Gastrocnemius medialis (tissue), 4 donors: ENCODE measurements around the gene PF4V1. TPM values are rescaled to one million over a fixed set of nuclear protein-coding genes. Genes with fewer than 3 reads are reported as not detected.

Experiments used
- ATAC-seq, 2 donors: fragments of 150-250 bp; one replicate each; pipeline ENCODE4 v1.9.1; 2016
- DNase-seq, 2 donors: peaks; one replicate each; pipeline ENCODE4 v3.0.0-alpha.2; 2019
- H3K27ac ChIP-seq, 4 donors: fragments of 200-600 bp; sonication (generic); 1 replicate in 1 of 4; 2 replicates in 3 of 4; pipeline ENCODE4 v1.5.1; 2016 to 2018; ENCODE audit warnings: mild to moderate bottlenecking in 2 of 4, moderate library complexity in 1 of 4
- H3K27me3 ChIP-seq, 3 donors: fragments of 200-600 bp; sonication (generic) in 2 of 3; 1 replicate in 1 of 3; 2 replicates in 2 of 3; pipeline versions ENCODE4 v1.5.1 to v1.6.0; 2016 to 2019; ENCODE audit warnings: mild to moderate bottlenecking in 1 of 3, moderate library complexity in 1 of 3
- H3K36me3 ChIP-seq, 2 donors: fragments of 200-600 bp; sonication (generic) in 1 of 2; one replicate each; pipeline ENCODE4 v1.5.1; 2017 to 2018
- H3K4me1 ChIP-seq, 2 donors: fragments of 200-600 bp; sonication (generic) in 1 of 2; one replicate each; pipeline ENCODE4 v1.5.1; 2016 to 2017; ENCODE audit warnings: mild to moderate bottlenecking in 2 of 2
- H3K4me3 ChIP-seq, 4 donors: fragments of 200-600 bp; sonication (generic) in 3 of 4; 1 replicate in 1 of 4; 2 replicates in 3 of 4; pipeline ENCODE4 v1.5.1; 2016 to 2019; ENCODE audit warnings: mild to moderate bottlenecking in 2 of 4
- H3K9me3 ChIP-seq, 3 donors: fragments of 200-600 bp; sonication (generic) in 2 of 3; 1 replicate in 1 of 3; 2 replicates in 2 of 3; pipeline ENCODE4 v1.5.1; 2016 to 2019
- POLR2A ChIP-seq, 2 donors: fragments of 450-650 bp; IDR thresholded peaks; one replicate each; pipeline ENCODE4 v1.6.1; 2017; ENCODE audit warnings: antibody characterized with exemption in 2 of 2, mild to moderate bottlenecking in 2 of 2, moderate library complexity in 2 of 2
- in situ Hi-C, 4 donors: fragments of 200-750 bp; cut with MboI; loops; one replicate each; pipeline versions ENCODE4 v1.15.0 to v1.8.0; 2017; ENCODE audit warnings: low sequenced_read_pairs in 4 of 4
- intact Hi-C: fragments of 100-400 bp; cut with DNase I; formaldehyde crosslinking; loops from one replicate; pipeline ENCODE4 v1.15.1; 2023; ENCODE audit warnings: low total_unique reads
- total RNA-seq, 4 donors: library from RNA; depleted of rRNA; stranded (reverse); fragments of >200 nt; gene quantifications; one replicate each; pipeline versions ENCODE4 v1.1.0 to v1.2.3, GENCODE V29; 2016
- TF ChIP-seq, protein P1 (sequence below), 5 experiments: fragments of 450-650 bp in 3 of 5; fragments of 200-600 bp in 2 of 5; sonication (generic) in 2 of 5; IDR thresholded peaks in 4 of 5; conservative IDR thresholded peaks in 1 of 5; 1 replicate in 4 of 5; 2 replicates in 1 of 5; pipeline ENCODE4 v1.5.1; 2016 to 2019; ENCODE audit warnings: antibody characterized with exemption in 5 of 5, mild to moderate bottlenecking in 3 of 5, moderate library complexity in 3 of 5

PF4V1 gene
- total RNA-seq, 4 donors from 2014 or later, result not detected

DNA sequence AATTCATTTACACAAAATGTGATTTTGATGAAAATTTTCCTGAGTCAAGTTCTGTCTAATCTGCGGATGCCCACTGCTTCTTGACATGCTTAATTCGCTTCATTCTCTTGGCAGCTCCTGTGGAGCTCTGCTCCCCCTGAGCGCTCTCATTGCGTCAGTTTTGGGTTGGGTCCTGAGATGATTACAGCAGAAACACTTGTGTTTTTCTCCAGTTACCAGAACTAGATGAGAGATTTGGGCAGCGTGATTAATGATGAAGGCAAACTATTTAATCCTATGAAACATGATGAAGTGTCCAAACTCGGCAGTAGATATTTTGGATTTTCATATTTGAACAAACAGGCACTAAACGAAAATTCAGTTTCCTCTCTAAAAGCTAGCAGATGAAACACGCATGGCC is 11.9 kb downstream of the PF4V1 start:
- in situ Hi-C loops, result no loop called here
- H3K36me3 ChIP-seq, result no peaks in the 10 kb centered on the region
- no peak overlapping the region for H3K4me3 ChIP-seq
- H3K4me1 ChIP-seq, result no peaks in the 10 kb centered on the region
- TF ChIP-seq, protein P1, sequence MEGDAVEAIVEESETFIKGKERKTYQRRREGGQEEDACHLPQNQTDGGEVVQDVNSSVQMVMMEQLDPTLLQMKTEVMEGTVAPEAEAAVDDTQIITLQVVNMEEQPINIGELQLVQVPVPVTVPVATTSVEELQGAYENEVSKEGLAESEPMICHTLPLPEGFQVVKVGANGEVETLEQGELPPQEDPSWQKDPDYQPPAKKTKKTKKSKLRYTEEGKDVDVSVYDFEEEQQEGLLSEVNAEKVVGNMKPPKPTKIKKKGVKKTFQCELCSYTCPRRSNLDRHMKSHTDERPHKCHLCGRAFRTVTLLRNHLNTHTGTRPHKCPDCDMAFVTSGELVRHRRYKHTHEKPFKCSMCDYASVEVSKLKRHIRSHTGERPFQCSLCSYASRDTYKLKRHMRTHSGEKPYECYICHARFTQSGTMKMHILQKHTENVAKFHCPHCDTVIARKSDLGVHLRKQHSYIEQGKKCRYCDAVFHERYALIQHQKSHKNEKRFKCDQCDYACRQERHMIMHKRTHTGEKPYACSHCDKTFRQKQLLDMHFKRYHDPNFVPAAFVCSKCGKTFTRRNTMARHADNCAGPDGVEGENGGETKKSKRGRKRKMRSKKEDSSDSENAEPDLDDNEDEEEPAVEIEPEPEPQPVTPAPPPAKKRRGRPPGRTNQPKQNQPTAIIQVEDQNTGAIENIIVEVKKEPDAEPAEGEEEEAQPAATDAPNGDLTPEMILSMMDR (IDR thresholded peaks at IDR 0.05 in 4 of 5, conservative IDR thresholded peaks at IDR 0.05 in 1 of 5), result no peak
- no peak for TF ChIP-seq POLR2A (IDR thresholded peaks at IDR 0.05)
- no peak overlapping the region for H3K27ac ChIP-seq
- no peak for ATAC-seq
- no peaks in the 10 kb centered on the region for H3K9me3 ChIP-seq
- peaks cover 3 to 4% (median 4%) of the 10 kb centered on the region in 3 donors for H3K27me3 ChIP-seq
- intact Hi-C loops, result loop anchor here (10.0 kb wide), 1 partner anchor 200 kb away; no protein-coding TSS in a partner anchor
- DNase-seq, result no peak

DNA sequence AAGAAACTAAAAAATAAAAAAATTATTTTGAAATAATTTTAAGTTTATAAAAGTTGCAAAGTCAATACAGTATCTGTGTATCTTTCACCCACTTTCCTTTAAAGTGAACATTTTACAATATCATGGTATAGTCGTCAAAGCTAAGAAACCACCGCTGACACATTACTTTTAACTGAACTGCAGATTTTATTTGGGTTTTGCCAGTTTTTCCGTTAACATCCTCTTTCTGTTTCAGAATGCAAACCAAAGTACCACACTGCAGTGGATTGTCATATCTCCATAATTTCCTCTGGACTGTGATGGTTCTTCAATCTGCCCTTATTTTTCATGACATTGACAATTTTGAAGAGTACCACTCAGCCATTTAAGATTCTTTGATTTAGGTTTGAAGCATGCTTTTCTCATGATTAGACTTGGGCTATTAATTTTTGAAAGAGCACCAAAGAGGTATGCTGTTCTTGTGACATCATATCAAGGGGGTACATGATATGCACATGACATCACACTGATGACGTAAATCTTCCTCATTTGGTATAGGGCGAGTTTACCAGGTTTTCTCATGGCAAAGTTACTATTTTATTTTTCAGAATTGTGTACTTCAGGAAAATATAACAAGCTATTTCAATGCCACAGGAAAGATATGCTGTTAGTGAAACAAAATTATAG is 12.5 kb downstream of the PF4V1 start:
- intact Hi-C loops, result loop anchor here (10.0 kb wide), 1 partner anchor 201 kb away; no protein-coding TSS in a partner anchor
- TF ChIP-seq POLR2A (IDR thresholded peaks at IDR 0.05), result no peak
- TF ChIP-seq, protein P1 (IDR thresholded peaks at IDR 0.05 in 4 of 5, conservative IDR thresholded peaks at IDR 0.05 in 1 of 5), result no peak
- in situ Hi-C loops, result no loop called here
- H3K27ac ChIP-seq, result no peak overlapping the region
- ATAC-seq, result no peak
- H3K27me3 ChIP-seq, result peaks cover 4 to 5% (median 4%) of the 10 kb centered on the region in 3 donors
- H3K4me1 ChIP-seq, result no peaks in the 10 kb centered on the region
- no peak for DNase-seq
- H3K36me3 ChIP-seq, result no peaks in the 10 kb centered on the region
- no peak overlapping the region for H3K4me3 ChIP-seq
- no peaks in the 10 kb centered on the region for H3K9me3 ChIP-seq

DNA sequence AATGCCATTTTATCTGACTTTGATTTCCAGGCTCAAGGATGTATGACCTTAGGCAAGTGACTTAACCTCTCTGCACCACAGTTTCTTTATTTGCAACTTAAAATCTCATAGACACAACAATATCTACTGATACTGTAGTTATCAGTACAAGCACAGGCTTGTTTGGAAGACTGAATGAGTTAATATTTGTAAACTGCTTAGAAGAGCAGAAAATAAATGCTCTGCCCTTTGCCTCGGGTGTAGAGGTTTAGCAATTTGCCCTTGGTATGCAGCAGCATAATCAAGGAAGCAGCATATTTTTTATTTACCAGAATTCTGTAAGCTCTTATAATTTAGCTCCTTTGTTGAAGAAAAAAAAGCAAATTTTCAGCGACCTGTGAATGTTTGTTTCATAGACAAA is 13.2 kb downstream of the PF4V1 start:
- no peaks in the 10 kb centered on the region for H3K4me1 ChIP-seq
- H3K27ac ChIP-seq, result no peak overlapping the region
- H3K36me3 ChIP-seq, result no peaks in the 10 kb centered on the region
- TF ChIP-seq, protein P1 (IDR thresholded peaks at IDR 0.05 in 4 of 5, conservative IDR thresholded peaks at IDR 0.05 in 1 of 5), result no peak
- no peak for ATAC-seq
- in situ Hi-C loops, result no loop called here
- no peaks in the 10 kb centered on the region for H3K9me3 ChIP-seq
- DNase-seq, result no peak
- intact Hi-C loops, result loop anchor here (10.0 kb wide), 1 partner anchor 201 kb away; no protein-coding TSS in a partner anchor
- no peak overlapping the region for H3K4me3 ChIP-seq
- H3K27me3 ChIP-seq, result peaks cover 4 to 5% (median 4%) of the 10 kb centered on the region in 3 donors

DNA sequence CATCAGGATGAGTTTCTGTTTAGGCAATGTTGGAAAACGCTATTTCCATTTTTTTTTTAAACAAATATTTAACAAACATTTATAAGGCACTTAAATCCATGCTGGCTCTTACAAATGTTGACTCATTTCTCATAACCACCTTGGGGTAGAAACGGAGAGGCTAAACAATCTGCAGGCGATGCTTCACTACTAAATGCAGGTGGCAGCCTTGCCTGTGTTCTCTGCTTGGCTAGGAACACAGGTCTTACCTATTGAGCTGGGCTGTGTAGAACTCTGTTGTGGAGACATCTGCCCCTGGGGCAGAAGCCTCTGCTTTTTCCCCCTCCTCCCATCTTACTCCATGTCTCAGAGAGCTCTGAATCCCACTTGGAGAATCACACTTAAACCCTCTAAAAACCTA is 14.7 kb downstream of the PF4V1 start:
- DNase-seq (no peak), ATAC-seq (no peak)
- H3K4me3 ChIP-seq, result no peak overlapping the region
- H3K9me3 ChIP-seq, result no peaks in the 10 kb centered on the region
- intact Hi-C loops, result loop anchor here (10.0 kb wide), 1 partner anchor 203 kb away; no protein-coding TSS in a partner anchor
- TF ChIP-seq, protein P1 (IDR thresholded peaks at IDR 0.05 in 4 of 5, conservative IDR thresholded peaks at IDR 0.05 in 1 of 5), result no peak
- no peak for TF ChIP-seq POLR2A (IDR thresholded peaks at IDR 0.05)
- H3K4me1 ChIP-seq, result no peaks in the 10 kb centered on the region
- in situ Hi-C loops, result no loop called here
- peaks cover 4 to 5% (median 4%) of the 10 kb centered on the region in 3 donors for H3K27me3 ChIP-seq
- no peak overlapping the region for H3K27ac ChIP-seq
- no peaks in the 10 kb centered on the region for H3K36me3 ChIP-seq
